HepG2 (cell line): ENCODE data around the gene SS18L1. TPM values are rescaled to one million over a fixed set of nuclear protein-coding genes. Genes with fewer than 3 reads are reported as not detected.
A peak's percentile ranks its signal among the peaks of the same experiment; 100 is the strongest.

Source experiments
- FOXO1 ChIP-seq: sonication (generic); formaldehyde crosslinking; IDR thresholded peaks from 2 replicates; pipeline ENCODE4 v1.4.0; 2020; ENCODE audit warnings: missing genetic modification reagents
- GPN1 ChIP-seq: sonication (generic); formaldehyde crosslinking; IDR thresholded peaks from 2 replicates; pipeline ENCODE4 v1.5.1; 2020; ENCODE audit warnings: missing genetic modification reagents, borderline replicate concordance
- HNRNPUL1 ChIP-seq: fragments of 200-400 bp; formaldehyde crosslinking; IDR thresholded peaks from 2 replicates; pipeline ENCODE4 v1.6.1; 2017; ENCODE audit warnings: low read depth, mild to moderate bottlenecking, low read length, moderate library complexity
- MED13 ChIP-seq: sonication (generic); formaldehyde crosslinking; IDR thresholded peaks from 2 replicates; pipeline ENCODE4 v1.5.0; 2020; ENCODE audit warnings: missing genetic modification reagents
- NFAT5 ChIP-seq: sonication (generic); formaldehyde crosslinking; IDR thresholded peaks from 2 replicates; pipeline ENCODE4 v1.4.0; 2020; ENCODE audit warnings: missing genetic modification reagents
- PCBP1 ChIP-seq: fragments of 200-400 bp; formaldehyde crosslinking; IDR thresholded peaks from 2 replicates; pipeline ENCODE4 v1.6.1; 2017; ENCODE audit warnings: mild to moderate bottlenecking, low read depth, low read length, borderline replicate concordance
- RERE ChIP-seq: IDR thresholded peaks from 2 replicates; pipeline ENCODE4 v1.6.1; 2016; ENCODE audit warnings: low read depth, missing genetic modification reagents, missing compliant biosample characterization
- SALL2 ChIP-seq: sonication (generic); formaldehyde crosslinking; IDR thresholded peaks from 2 replicates; pipeline ENCODE4 v1.8.1; 2023; ENCODE audit warnings: mild to moderate bottlenecking, missing genetic modification reagents, inconsistent platforms
- ZFP36 ChIP-seq: fragments of 150-350 bp; IDR thresholded peaks from 2 replicates; pipeline ENCODE4 v1.6.1; 2018; ENCODE audit warnings: borderline replicate concordance, low read length, low read depth; ENCODE audit not compliant: partially characterized antibody
- ZNF253 ChIP-seq: sonication (generic); formaldehyde crosslinking; IDR thresholded peaks from 2 replicates; pipeline ENCODE4 v1.8.0; 2022; ENCODE audit warnings: mild to moderate bottlenecking, missing genetic modification reagents, borderline replicate concordance
- ZNF343 ChIP-seq: sonication (generic); formaldehyde crosslinking; IDR thresholded peaks from 2 replicates; pipeline ENCODE4 v1.4.0; 2020; ENCODE audit warnings: mild to moderate bottlenecking, missing genetic modification reagents
- ZNF546 ChIP-seq: sonication (generic); formaldehyde crosslinking; conservative IDR thresholded peaks from 2 replicates; pipeline ENCODE4 v1.8.1; 2023; ENCODE audit warnings: mild to moderate bottlenecking, missing genetic modification reagents
- ZNF687 ChIP-seq: sonication (generic); formaldehyde crosslinking; IDR thresholded peaks from 2 replicates; pipeline ENCODE4 v1.5.1; 2020; ENCODE audit warnings: mild to moderate bottlenecking, missing genetic modification reagents, moderate library complexity
- polyA plus RNA-seq, 8 experiments: library from polyadenylated mRNA; depleted of rRNA in 3 of 8; stranded (reverse) in 7 of 8; unstranded in 1 of 8; fragments of >200 nt; fragmentation: Illumina TruSeq in 4 of 8; extraction: Trizol in 4 of 8; gene quantifications; 2 replicates each; pipeline versions ENCODE4 v1.2.1 to v1.2.3, GENCODE V29; 2011 to 2016; ENCODE audit warnings: low read depth in 4 of 8, missing spikeins in 1 of 8, mixed read lengths in 1 of 8; ENCODE audit not compliant: insufficient read depth in 1 of 8
- total RNA-seq, 5 experiments: library from RNA; depleted of rRNA; stranded (reverse); fragments of >200 nt; fragmentation: Illumina TruSeq; extraction: Trizol; gene quantifications; 2 replicates each; pipeline ENCODE4 v1.2.3, GENCODE V29; 2016; ENCODE audit warnings: low read depth in 1 of 5

Gene SS18L1
- total and polyA plus RNA-seq, 2 of the 13 experiments (the other 11 are each of a cell fraction or from before 2014, with no cell fraction given): 17.8 to 27.6 TPM

DNA sequence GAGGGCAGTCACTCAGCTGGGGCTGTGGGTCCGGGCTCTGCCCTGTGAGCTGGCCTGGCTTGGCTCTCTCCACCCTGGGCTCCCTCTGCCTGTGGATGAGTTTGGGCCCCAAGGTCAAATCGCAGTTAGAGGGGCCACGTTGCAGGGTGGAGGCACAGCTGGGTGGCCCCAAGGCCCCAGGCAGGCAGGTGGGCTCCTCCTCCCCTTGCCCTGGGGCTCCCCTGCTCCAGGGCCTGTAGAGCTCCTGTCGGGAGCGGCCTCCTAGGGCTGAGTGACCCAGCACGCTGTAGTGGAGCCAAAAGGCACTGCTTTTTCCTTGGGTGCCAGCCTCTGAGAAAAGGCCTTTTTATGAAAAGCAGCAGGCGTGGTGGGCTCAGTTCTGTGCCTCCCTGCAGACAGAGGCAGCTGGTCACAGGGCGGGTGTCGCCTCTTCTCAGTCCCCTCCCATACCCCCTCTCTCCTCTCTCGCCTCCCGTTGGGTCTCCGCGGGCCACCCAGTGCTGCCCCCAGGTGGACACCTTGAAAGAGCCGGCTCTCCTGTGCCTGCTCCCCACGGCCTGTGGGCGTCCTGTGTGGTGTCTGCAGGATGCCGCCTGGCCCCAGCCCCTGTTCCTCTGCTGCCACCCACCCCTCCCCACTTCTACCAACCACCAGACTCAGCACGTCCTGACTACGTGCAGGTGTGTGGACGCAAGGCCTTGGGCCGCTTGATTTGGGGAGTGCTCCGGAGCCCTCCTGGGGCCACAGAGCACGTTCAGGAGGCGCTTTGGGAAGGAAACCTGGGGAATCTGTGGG, 13.2 kb downstream of the SS18L1 start (continued):
- TF ChIP-seq NFAT5 (CRISPR knock-in tag) (peak; percentile 29; the same call in 1 of the 2 replicates), HNRNPUL1 (no peak), SALL2 (0 out of 2 replicates have a peak, but pooled peaks have one; percentile 63), GPN1 (0 out of 2 replicates have a peak, but pooled peaks have one; percentile 26), ZFP36 (no peak), MED13 (no peak), ZNF546 (CRISPR knock-in tag) (peak; percentile 84; the same call in 1 of the 2 replicates), RERE (CRISPR knock-in tag) (0 out of 2 replicates have a peak, but pooled peaks have one; percentile 24), PCBP1 (0 out of 2 replicates have a peak, but pooled peaks have one; percentile 81), ZNF687 (CRISPR knock-in tag) (peak; percentile 73), FOXO1 (CRISPR knock-in tag) (peak; percentile 38; the same call in 1 of the 2 replicates), ZNF343 (CRISPR knock-in tag) (no peak), ZNF253 (0 out of 2 replicates have a peak, but pooled peaks have one; percentile 21)
